ENCODE measurements around the gene SKP1. TPM values are rescaled to one million over a fixed set of nuclear protein-coding genes. Genes with fewer than 3 reads are reported as not detected.
"Not testable (repeated sequence)": the region's sequence is repeated elsewhere in the genome, so short reads cannot be mapped to it uniquely, and the experiment has no call there.

Gene SKP1
- total RNA-seq, 1 experiment from 2014 or later, result 411 TPM

GRCh38 chr5:134153657-134154056, 23.1 kb downstream of the SKP1 start:
- intact Hi-C loops (cut with micrococcal nuclease; ENCODE audit: unreplicated experiment), result no loop called here
- H3K4me1 Mint-ChIP-seq (ENCODE audit: low read depth, unreplicated experiment), result peaks cover 50% of the 10 kb centered on the region
- H3K36me3 Mint-ChIP-seq (ENCODE audit: insufficient read depth, unreplicated experiment), result peaks cover 49% of the 10 kb centered on the region
- CTCF ChIA-PET, result interaction anchor here (0.9 to 1.1 kb wide), 2 partner anchors 114 to 434 kb away, joined by 4 to 5 read pairs; no protein-coding TSS in a partner anchor
- no peaks in the 10 kb centered on the region for H3K9me3 Mint-ChIP-seq (ENCODE audit: low read depth, unreplicated experiment)
- no TSS peak for BruUV-seq (replicated peaks)
- no peak for DNase-seq
- no peaks in the 10 kb centered on the region for H3K27me3 Mint-ChIP-seq (ENCODE audit: unreplicated experiment)
- no peak overlapping the region for H3K27ac Mint-ChIP-seq (ENCODE audit: unreplicated experiment)
- no peak for TF ChIP-seq CTCF (IDR thresholded peaks at IDR 0.05; ENCODE audit: unreplicated experiment)
- no peak overlapping the region for H3K4me3 Mint-ChIP-seq (ENCODE audit: low read depth, unreplicated experiment)

- CTCF ChIA-PET, result interaction anchor here (0.9 to 1.1 kb wide), 2 partner anchors 114 to 434 kb away, joined by 4 to 5 read pairs; no protein-coding TSS in a partner anchor
- no peak overlapping the region for H3K4me3 Mint-ChIP-seq (ENCODE audit: low read depth, unreplicated experiment)
- no TSS peak for BruUV-seq (replicated peaks)
- DNase-seq, result no peak
- peaks cover 49% of the 10 kb centered on the region for H3K36me3 Mint-ChIP-seq (ENCODE audit: insufficient read depth, unreplicated experiment)
- intact Hi-C loops (cut with micrococcal nuclease; ENCODE audit: unreplicated experiment), result no loop called here
- no peak overlapping the region for H3K27ac Mint-ChIP-seq (ENCODE audit: unreplicated experiment)
- TF ChIP-seq CTCF (IDR thresholded peaks at IDR 0.05; ENCODE audit: unreplicated experiment), result no peak
- H3K27me3 Mint-ChIP-seq (ENCODE audit: unreplicated experiment), result no peaks in the 10 kb centered on the region
- no peaks in the 10 kb centered on the region for H3K9me3 Mint-ChIP-seq (ENCODE audit: low read depth, unreplicated experiment)
- peaks cover 54% of the 10 kb centered on the region for H3K4me1 Mint-ChIP-seq (ENCODE audit: low read depth, unreplicated experiment)
These were observed 23.5 kb downstream of the SKP1 start for GRCh38 chr5:134153241-134153640.

- Mint-ChIP-seq H3K4me1 (ENCODE audit: low read depth, unreplicated experiment) (peaks cover 57% of the 10 kb centered on the region), H3K36me3 (ENCODE audit: insufficient read depth, unreplicated experiment) (peaks cover 59% of the 10 kb centered on the region)
- H3K4me3 Mint-ChIP-seq (ENCODE audit: low read depth, unreplicated experiment); DNase-seq; BruUV-seq (replicated peaks); H3K9me3 Mint-ChIP-seq (ENCODE audit: low read depth, unreplicated experiment); H3K27me3 Mint-ChIP-seq (ENCODE audit: unreplicated experiment); CTCF ChIA-PET; H3K27ac Mint-ChIP-seq (ENCODE audit: unreplicated experiment); intact Hi-C loops (cut with micrococcal nuclease; ENCODE audit: unreplicated experiment): not testable (repeated sequence)
These were observed 24.4 kb downstream of the SKP1 start for GRCh38 chr5:134152173-134152832.

- peaks cover 63% of the 10 kb centered on the region for H3K4me1 Mint-ChIP-seq (ENCODE audit: low read depth, unreplicated experiment)
- H3K27me3 Mint-ChIP-seq (ENCODE audit: unreplicated experiment), result no peaks in the 10 kb centered on the region
- no TSS peak for BruUV-seq (replicated peaks)
- no peak overlapping the region for H3K27ac Mint-ChIP-seq (ENCODE audit: unreplicated experiment)
- no peak overlapping the region for H3K4me3 Mint-ChIP-seq (ENCODE audit: low read depth, unreplicated experiment)
- no peak for TF ChIP-seq CTCF (IDR thresholded peaks at IDR 0.05; ENCODE audit: unreplicated experiment)
- DNase-seq, result no peak
- H3K9me3 Mint-ChIP-seq (ENCODE audit: low read depth, unreplicated experiment), result no peaks in the 10 kb centered on the region
- intact Hi-C loops (cut with micrococcal nuclease; ENCODE audit: unreplicated experiment), result no loop called here
- CTCF ChIA-PET, result no interaction called here
- H3K36me3 Mint-ChIP-seq (ENCODE audit: insufficient read depth, unreplicated experiment), result peaks cover 62% of the 10 kb centered on the region
These were observed 25.0 kb downstream of the SKP1 start for GRCh38 chr5:134151723-134152122.

Measured in Calu3 (cell line).